Hepatocyte (in vitro differentiated cells): ENCODE data around the gene LSM6. TPM values are rescaled to one million over a fixed set of nuclear protein-coding genes. Genes with fewer than 3 reads are reported as not detected.

ENCODE experiments used
- DNase-seq: peaks from one replicate; pipeline ENCODE4 v3.0.0-alpha.2; 2016; ENCODE audit warnings: low spot score
- H2AFZ ChIP-seq: fragments of 200-600 bp; sonication (generic); 2 replicates; pipeline ENCODE4 v1.6.0; 2016; ENCODE audit warnings: antibody characterized with exemption, mild to moderate bottlenecking
- H3K27ac ChIP-seq: fragments of 200-600 bp; sonication (generic); 2 replicates; pipeline ENCODE4 v1.5.1; 2016; ENCODE audit warnings: mild to moderate bottlenecking
- H3K27me3 ChIP-seq: fragments of 200-600 bp; sonication (generic); 2 replicates; pipeline ENCODE4 v1.6.1; 2016
- H3K36me3 ChIP-seq: fragments of 200-600 bp; sonication (generic); replicated peaks from 2 replicates; pipeline ENCODE4 v1.5.1; 2016; ENCODE audit warnings: low read depth; ENCODE audit not compliant: insufficient read depth
- H3K4me1 ChIP-seq: fragments of 200-600 bp; sonication (generic); 2 replicates; pipeline ENCODE4 v1.5.1; 2016; ENCODE audit warnings: mild to moderate bottlenecking, moderate library complexity; ENCODE audit not compliant: insufficient read depth
- H3K4me2 ChIP-seq: fragments of 200-600 bp; sonication (generic); 2 replicates; pipeline ENCODE4 v1.6.0; 2016
- H3K4me3 ChIP-seq: fragments of 200-600 bp; sonication (generic); 2 replicates; pipeline ENCODE4 v1.5.1; 2016; ENCODE audit warnings: mild to moderate bottlenecking
- H3K79me2 ChIP-seq: fragments of 200-600 bp; sonication (generic); 2 replicates; pipeline ENCODE4 v1.6.0; 2017; ENCODE audit warnings: mild to moderate bottlenecking
- H3K9me2 ChIP-seq: fragments of 200-600 bp; sonication (generic); replicated peaks from 2 replicates; pipeline ENCODE4 v1.6.0; 2017; ENCODE audit warnings: mild to moderate bottlenecking; ENCODE audit not compliant: insufficient read depth
- H3K9me3 ChIP-seq: fragments of 200-600 bp; sonication (generic); 2 replicates; pipeline ENCODE4 v1.5.1; 2016; ENCODE audit warnings: low read depth, mild to moderate bottlenecking
- H4K20me1 ChIP-seq: fragments of 200-600 bp; sonication (generic); 2 replicates; pipeline ENCODE4 v1.6.0; 2016; ENCODE audit warnings: mild to moderate bottlenecking; ENCODE audit not compliant: insufficient read depth, poor library complexity, severe bottlenecking
- CTCF ChIP-seq: fragments of 200-600 bp; sonication (generic); IDR thresholded peaks from 2 replicates; pipeline ENCODE4 v1.5.1; 2016; ENCODE audit warnings: antibody characterized with exemption, mild to moderate bottlenecking; ENCODE audit not compliant: poor library complexity
- EZH2 ChIP-seq: fragments of 200-600 bp; sonication (generic); IDR thresholded peaks from 2 replicates; pipeline ENCODE4 v1.6.1; 2016; ENCODE audit warnings: antibody characterized with exemption, mild to moderate bottlenecking, borderline replicate concordance
- EZH2phosphoT487 ChIP-seq: fragments of 200-600 bp; sonication (generic); IDR thresholded peaks from one replicate; pipeline ENCODE4 v1.6.1; 2018; ENCODE audit warnings: antibody characterized with exemption, mild to moderate bottlenecking, low read depth, moderate library complexity; ENCODE audit not compliant: unreplicated experiment, severe bottlenecking
- WGBS: methylation state at CpG from one replicate; pipeline ENCODE4 v1.1.6; 2016; ENCODE audit warnings: low lambda C conversion rate; ENCODE audit errors: missing lambda C conversion rate; 5-methylcytosine and 5-hydroxymethylcytosine counted together
- polyA plus RNA-seq: library from polyadenylated mRNA; unstranded; fragments of >200 nt; fragmentation: Nextera tagmentation; extraction: Ambion mirVana; gene quantifications from 2 replicates; pipeline ENCODE4 v1.2.1, GENCODE V29; 2016
- total RNA-seq: library from RNA; depleted of rRNA; stranded (reverse); fragments of >200 nt; gene quantifications from 2 replicates; pipeline ENCODE4 v1.2.3, GENCODE V29; 2014

LSM6 gene
- total RNA-seq (53.6 and 75.5 TPM in 2 replicates), polyA plus RNA-seq (48.6 and 51.0 TPM in 2 replicates)

DNA sequence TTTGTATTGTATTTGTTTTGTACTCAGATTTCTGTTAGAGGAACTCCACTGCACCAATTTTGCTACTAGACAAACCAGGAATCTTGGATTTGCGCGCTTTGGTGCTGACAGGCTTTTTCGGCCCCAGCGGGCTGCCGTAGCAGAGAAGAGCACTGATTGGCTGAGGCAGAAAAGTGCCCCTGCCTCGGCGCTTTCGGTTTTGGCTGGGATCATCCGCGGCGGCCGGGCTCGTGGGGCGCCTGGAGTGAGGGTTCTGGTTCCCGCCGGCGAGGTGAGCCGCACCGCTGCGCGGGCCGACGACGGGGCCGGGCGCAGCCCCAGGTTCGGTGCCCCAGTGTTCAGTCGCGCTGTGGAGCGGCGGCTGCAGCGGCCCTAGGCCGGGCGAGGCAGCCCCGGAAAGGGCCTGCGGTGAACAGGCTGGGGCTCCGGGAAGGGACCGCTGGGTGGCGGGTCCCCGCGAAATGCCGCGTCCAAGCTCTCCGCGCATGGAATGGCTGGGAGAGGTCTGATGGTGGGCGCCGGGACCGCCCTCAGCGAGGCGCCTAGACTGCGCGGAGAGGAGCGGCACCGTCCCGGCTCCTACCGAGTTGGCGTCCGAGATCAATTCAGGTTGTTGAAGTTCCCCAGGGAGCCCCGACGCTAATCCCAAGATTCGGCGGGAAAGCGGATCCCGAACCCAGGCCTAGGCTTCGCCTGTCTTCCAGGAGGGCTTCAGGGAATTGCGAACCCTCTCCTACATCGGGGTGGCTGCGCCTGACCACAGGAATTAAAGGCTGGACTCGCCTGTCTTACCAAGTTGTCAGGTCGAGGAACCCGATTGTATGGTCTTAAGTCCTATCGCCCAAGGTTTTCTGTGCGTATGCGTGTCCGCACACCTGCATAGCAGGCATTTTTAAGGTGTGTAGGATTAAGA is at the start of gene LSM6:
Gene LSM6, plus strand, starts transcription at position 178 of the 913 bp plus-strand sequence. CDS start 7,204 bp downstream, outside the sequence.
- peaks cover 19% of the 10 kb centered on the region for H4K20me1 ChIP-seq
- peaks cover 29% of the 10 kb centered on the region for H3K4me1 ChIP-seq
- TF ChIP-seq EZH2phosphoT487 (no peak), EZH2 (no peak), CTCF (no peak)
- H3K4me2 ChIP-seq, result peak within 1 kb of the TSS; percentile 91
- peak within 1 kb of the TSS; percentile 87 for H2AFZ ChIP-seq
- peaks cover 48% of the 10 kb centered on the region for H3K79me2 ChIP-seq
- H3K9me3 ChIP-seq, result no peaks in the 10 kb centered on the region
- peak; percentile 90 for DNase-seq
- H3K9me2 ChIP-seq, result no peaks in the 10 kb centered on the region
- 2% methylated on average over 73 of the region's 75 CpGs for WGBS
- no peaks in the 10 kb centered on the region for H3K27me3 ChIP-seq
- H3K4me3 ChIP-seq, result peak within 1 kb of the TSS; percentile 93
- H3K36me3 ChIP-seq, result no peaks in the 10 kb centered on the region
- peak within 1 kb of the TSS; percentile 97 for H3K27ac ChIP-seq

DNA sequence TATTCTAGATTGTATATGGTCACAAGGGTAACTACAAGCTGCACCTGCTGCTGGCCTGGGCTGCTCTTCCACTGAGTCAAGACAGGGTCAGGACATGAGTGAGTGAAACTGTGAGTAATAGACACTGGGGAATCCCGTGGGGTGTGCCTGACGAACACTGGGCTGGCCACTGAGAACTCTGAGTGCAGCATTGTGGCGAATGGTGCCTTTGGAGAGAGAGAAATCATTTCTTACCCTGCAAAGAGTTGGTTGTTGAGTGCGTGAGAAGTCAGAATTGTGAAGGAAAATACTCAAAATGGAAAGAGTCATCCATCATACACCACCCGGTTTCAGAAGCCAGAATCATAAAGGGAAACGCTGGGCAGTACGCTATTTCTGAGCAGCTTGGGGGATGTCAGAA is 43.1 kb upstream of the LSM6 start:
- no peak overlapping the region for H2AFZ ChIP-seq
- H3K4me1 ChIP-seq, result no peaks in the 10 kb centered on the region
- no peak overlapping the region for H3K4me2 ChIP-seq
- no peaks in the 10 kb centered on the region for H3K9me3 ChIP-seq
- no peaks in the 10 kb centered on the region for H4K20me1 ChIP-seq
- no peaks in the 10 kb centered on the region for H3K79me2 ChIP-seq
- H3K4me3 ChIP-seq, result no peak overlapping the region
- 96% methylated on average over 7 of the region's 7 CpGs for WGBS
- no peaks in the 10 kb centered on the region for H3K27me3 ChIP-seq
- H3K9me2 ChIP-seq, result no peaks in the 10 kb centered on the region
- no peak for DNase-seq
- TF ChIP-seq EZH2phosphoT487 (no peak), CTCF (no peak), EZH2 (no peak)
- H3K27ac ChIP-seq, result no peak overlapping the region
- H3K36me3 ChIP-seq, result no peaks in the 10 kb centered on the region

DNA sequence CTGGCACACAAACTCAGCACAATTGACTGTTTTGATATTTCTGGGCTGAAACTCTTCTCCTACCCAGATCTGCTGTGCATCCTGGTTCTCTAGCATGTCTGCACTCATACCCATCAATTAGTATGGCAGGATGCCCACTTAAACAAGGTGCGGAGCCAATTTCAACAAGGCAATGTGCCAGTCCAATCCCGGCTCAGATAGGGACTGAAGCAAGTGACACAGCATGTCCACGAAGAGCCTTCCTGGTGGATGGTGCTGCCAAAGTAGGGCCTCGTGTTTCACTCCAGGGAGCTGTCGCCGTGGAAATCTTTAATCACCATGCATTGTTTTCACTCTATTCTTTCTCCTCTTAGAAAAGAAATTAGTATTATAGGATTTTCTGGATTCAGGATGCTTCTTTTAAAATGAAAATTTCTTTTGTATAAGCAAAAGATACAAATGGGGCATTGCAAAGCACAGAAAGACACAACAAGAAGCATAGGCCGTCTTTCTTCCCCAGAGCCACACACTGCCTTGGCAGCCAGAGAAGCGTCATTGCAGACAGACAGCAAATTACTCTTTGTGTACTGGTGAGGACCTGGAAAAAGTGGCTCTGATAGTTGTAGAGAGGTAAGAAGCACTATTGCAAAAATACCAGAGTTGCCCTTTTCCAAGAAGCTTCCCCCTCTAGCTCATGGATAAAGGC is 40.6 kb upstream of the LSM6 start:
- no peaks in the 10 kb centered on the region for H3K4me1 ChIP-seq
- no peaks in the 10 kb centered on the region for H3K9me2 ChIP-seq
- H3K27ac ChIP-seq, result no peak overlapping the region
- WGBS, result 84% methylated on average over 8 of the region's 8 CpGs
- H3K4me2 ChIP-seq, result no peak overlapping the region
- no peaks in the 10 kb centered on the region for H4K20me1 ChIP-seq
- H3K27me3 ChIP-seq, result no peaks in the 10 kb centered on the region
- TF ChIP-seq EZH2phosphoT487, result no peak
- TF ChIP-seq CTCF, result no peak
- no peak for TF ChIP-seq EZH2
- no peak overlapping the region for H2AFZ ChIP-seq
- H3K4me3 ChIP-seq, result no peak overlapping the region
- H3K9me3 ChIP-seq, result no peaks in the 10 kb centered on the region
- DNase-seq, result no peak
- H3K36me3 ChIP-seq, result no peaks in the 10 kb centered on the region
- no peaks in the 10 kb centered on the region for H3K79me2 ChIP-seq
